Activated gamma-delta T cell treated with Interleukin-2 at 50 U/mL for 16 hours (primary cell): ENCODE results near the gene MUL1.

Experiments used
- DNase-seq: peaks from one replicate; pipeline ENCODE4 v3.0.0-alpha.2; 2020

The MUL1 gene

GRCh38 chr1:20466273-20466672, 41.7 kb downstream of the MUL1 start:
- DNase-seq = no peak

GRCh38 chr1:20465187-20465586, 42.8 kb downstream of the MUL1 start:
- no peak for DNase-seq

DNA sequence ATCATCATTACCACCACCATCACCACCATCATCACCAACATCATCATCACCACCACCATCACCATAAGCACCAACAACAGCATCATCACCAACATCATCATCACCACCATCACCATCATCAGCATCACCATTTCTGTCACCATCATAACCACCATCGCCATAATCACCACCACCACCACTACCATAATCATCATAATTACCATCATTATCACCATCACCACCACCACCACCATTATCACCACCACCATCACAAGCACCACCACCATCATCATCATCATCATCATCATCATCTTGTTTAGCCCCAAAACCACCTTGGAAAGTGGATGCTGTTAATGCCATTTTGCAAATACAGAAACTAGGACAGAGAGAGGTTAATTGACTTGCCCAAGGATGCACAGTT, 44.4 kb downstream of the MUL1 start:
- no peak for DNase-seq

DNA sequence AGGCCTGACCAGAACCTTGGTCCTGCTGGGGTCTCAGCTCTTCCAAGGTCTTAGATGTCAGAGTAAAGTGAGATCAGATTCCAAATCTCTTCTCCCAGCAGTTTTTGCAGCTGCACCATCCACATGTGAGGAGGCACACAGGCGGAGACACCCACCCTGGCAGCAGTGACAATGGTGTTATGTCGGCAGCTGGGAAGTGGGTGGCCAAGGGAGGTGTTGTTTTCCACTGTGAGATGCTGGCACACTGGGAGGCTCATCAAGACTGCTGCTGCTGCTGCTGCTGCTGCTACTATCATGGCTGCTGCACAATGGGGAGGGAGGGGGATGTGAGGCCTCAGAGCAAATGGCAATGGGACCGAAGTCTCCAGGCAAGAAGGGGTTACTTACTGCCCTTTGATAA, 45.6 kb downstream of the MUL1 start:
- DNase-seq = no peak

GRCh38 chr1:20458717-20459116, 49.2 kb downstream of the MUL1 start:
- DNase-seq = no peak

GRCh38 chr1:20454004-20454403, 53.9 kb downstream of the MUL1 start:
- DNase-seq = no peak

DNA sequence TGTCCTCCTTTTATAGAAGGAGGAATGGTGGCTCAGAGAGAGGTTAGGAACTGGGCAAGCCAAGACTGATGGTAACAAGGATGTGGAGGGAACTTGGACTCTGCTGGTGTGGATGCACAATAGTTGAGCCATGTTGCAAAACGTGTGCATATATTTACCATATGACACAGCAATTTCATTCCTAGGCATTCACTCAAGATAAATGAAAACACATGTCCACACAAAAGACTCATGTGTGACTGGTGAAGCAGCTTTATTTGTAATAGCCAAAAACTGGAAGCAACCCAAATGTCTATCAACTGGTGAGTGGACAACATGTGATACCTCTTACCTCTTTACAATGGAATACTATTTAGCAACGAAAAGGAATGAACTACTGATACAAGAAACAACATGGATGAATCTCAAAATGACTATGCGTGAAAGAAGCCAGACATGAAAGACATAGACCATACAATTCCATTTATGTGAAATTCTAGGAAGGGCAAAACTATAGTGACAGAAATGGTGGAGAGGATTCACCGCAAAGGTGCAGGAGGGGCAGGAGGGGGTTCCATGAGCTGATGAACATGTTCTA, 58.1 kb downstream of the MUL1 start:
- DNase-seq = no peak
